ENCODE data around the gene ROR1. TPM values are rescaled to one million over a fixed set of nuclear protein-coding genes. Genes with fewer than 3 reads are reported as not detected.

Gene ROR1
- total RNA-seq, 1 experiment from 2014 or later: 2.7 TPM

- no peak overlapping the region for H3K27ac ChIP-seq (ENCODE audit: low read depth, low read length)
- H3K4me1 ChIP-seq (ENCODE audit: control insufficient read depth in 1 of 2, insufficient read depth in 2 of 2, low read length in 2 of 2): no peaks in the 10 kb centered on the region
- H3K9ac ChIP-seq (ENCODE audit: low read length): no peak overlapping the region
- ChIA-PET POLR2A (no interaction called here), RAD21 (ENCODE audit: low non-redundant PET in 1 of 2, low total read pairs in 2 of 2, uncharacterized antibody in 2 of 2, unreplicated experiment in 2 of 2) (no interaction called here), CTCF (no interaction called here)
- no TSS peak for BruUV-seq (replicated peaks)
- TF ChIP-seq TCF7L2 (IDR thresholded peaks at IDR 0.05; ENCODE audit: borderline replicate concordance, extremely low read depth, insufficient read depth, insufficient read length) (no peak), EZH2phosphoT487 (IDR thresholded peaks at IDR 0.05; ENCODE audit: borderline replicate concordance) (no peak), EZH2 (IDR thresholded peaks at IDR 0.05) (no peak), SIN3A (IDR thresholded peaks at IDR 0.05; ENCODE audit: low read depth) (no peak), CBX3 (IDR thresholded peaks at IDR 0.05; ENCODE audit: low read depth) (no peak), CEBPB (IDR thresholded peaks at IDR 0.05; ENCODE audit: low read depth) (no peak), FOSL1 (IDR thresholded peaks at IDR 0.05; ENCODE audit: low read depth) (no peak)
- TF ChIP-seq, protein P1, sequence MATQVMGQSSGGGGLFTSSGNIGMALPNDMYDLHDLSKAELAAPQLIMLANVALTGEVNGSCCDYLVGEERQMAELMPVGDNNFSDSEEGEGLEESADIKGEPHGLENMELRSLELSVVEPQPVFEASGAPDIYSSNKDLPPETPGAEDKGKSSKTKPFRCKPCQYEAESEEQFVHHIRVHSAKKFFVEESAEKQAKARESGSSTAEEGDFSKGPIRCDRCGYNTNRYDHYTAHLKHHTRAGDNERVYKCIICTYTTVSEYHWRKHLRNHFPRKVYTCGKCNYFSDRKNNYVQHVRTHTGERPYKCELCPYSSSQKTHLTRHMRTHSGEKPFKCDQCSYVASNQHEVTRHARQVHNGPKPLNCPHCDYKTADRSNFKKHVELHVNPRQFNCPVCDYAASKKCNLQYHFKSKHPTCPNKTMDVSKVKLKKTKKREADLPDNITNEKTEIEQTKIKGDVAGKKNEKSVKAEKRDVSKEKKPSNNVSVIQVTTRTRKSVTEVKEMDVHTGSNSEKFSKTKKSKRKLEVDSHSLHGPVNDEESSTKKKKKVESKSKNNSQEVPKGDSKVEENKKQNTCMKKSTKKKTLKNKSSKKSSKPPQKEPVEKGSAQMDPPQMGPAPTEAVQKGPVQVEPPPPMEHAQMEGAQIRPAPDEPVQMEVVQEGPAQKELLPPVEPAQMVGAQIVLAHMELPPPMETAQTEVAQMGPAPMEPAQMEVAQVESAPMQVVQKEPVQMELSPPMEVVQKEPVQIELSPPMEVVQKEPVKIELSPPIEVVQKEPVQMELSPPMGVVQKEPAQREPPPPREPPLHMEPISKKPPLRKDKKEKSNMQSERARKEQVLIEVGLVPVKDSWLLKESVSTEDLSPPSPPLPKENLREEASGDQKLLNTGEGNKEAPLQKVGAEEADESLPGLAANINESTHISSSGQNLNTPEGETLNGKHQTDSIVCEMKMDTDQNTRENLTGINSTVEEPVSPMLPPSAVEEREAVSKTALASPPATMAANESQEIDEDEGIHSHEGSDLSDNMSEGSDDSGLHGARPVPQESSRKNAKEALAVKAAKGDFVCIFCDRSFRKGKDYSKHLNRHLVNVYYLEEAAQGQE (IDR thresholded peaks at IDR 0.05; ENCODE audit: low read depth): no peak
- no peak for DNase-seq (ENCODE audit: low read depth, low spot score)
- no peak overlapping the region for H2AFZ ChIP-seq (ENCODE audit: low read depth, low read length, poor library complexity, severe bottlenecking)
- no peaks in the 10 kb centered on the region for H3K9me2 ChIP-seq (ENCODE audit: insufficient read depth)
- H3K4me2 ChIP-seq (ENCODE audit: low read length): no peak overlapping the region
- no peak for ATAC-seq
- H3K27me3 ChIP-seq (ENCODE audit: insufficient read depth, low read length): no peaks in the 10 kb centered on the region
- H3K79me2 ChIP-seq (ENCODE audit: insufficient read depth, low read length): no peaks in the 10 kb centered on the region
- intact Hi-C loops (cut with micrococcal nuclease): no loop called here
- no peaks in the 10 kb centered on the region for H4K20me1 ChIP-seq (ENCODE audit: insufficient read depth)
- no peaks in the 10 kb centered on the region for H3K9me3 ChIP-seq (ENCODE audit: control insufficient read depth in 1 of 2, insufficient read depth in 1 of 2, low read depth in 1 of 2, low read length in 2 of 2)
- no peaks in the 10 kb centered on the region for H3K36me3 ChIP-seq (ENCODE audit: control insufficient read depth in 1 of 2, insufficient read depth in 2 of 2, low read length in 2 of 2)
- H3K4me3 ChIP-seq (replicated peaks in 1 of 2; ENCODE audit: low read depth in 1 of 2, low read length in 2 of 2): no peak overlapping the region
These were observed 422.5 kb downstream of the ROR1 start for GRCh38 chr1:64196074-64196870.

All from HCT116 (cell line).